A549 (cell line): ENCODE data around the gene NCDN. TPM values are rescaled to one million over a fixed set of nuclear protein-coding genes. Genes with fewer than 3 reads are reported as not detected.

Experiments
- ATAC-seq, 2 experiments: fragments of 200-7000 bp in 1 of 2; fragments of >200 bp in 1 of 2; cut with Nextera tagmentation in 1 of 2; cut with Tn5 transposase in 1 of 2; 3 replicates each; pipeline versions ENCODE4 v1.8.0 to v1.9.1; 2018 to 2020; ENCODE audit warnings: mild to moderate bottlenecking in 1 of 2, moderate library complexity in 1 of 2
- CTCF ChIA-PET: fragments of 300-600 bp; sonication (Branson Sonifier 250); formaldehyde crosslinking; extraction: SDS; loops from one replicate; lab custom pipeline; 2021; ENCODE audit warnings: antibody characterized with exemption, inconsistent platforms; lab: Yijun Ruan, JAX
- POLR2A ChIA-PET: fragments of 350-600 bp; formaldehyde crosslinking; extraction: SDS; loops from one replicate; lab custom pipeline; 2021; ENCODE audit warnings: antibody characterized with exemption, inconsistent platforms; lab: Yijun Ruan, JAX
- DNase-seq, 2 experiments: peaks; one replicate each; pipeline versions ENCODE4 v3.0.0 to v3.0.0-alpha.2; 2011 to 2016; ENCODE audit warnings: low read depth in 1 of 2, low spot score in 1 of 2
- FAIRE-seq: peaks from 2 replicates; lab custom pipeline; 2011; peaks lifted over from hg19 to GRCh38; lab: Jason Lieb, UNC
- H3K27ac ChIP-seq, 2 experiments: fragments of >200 bp; sonication (Bioruptor Twin); formaldehyde crosslinking; 3 replicates each; pipeline ENCODE4 v1.5.1; 2016 to 2017
- H3K4me1 ChIP-seq: fragments of >200 bp; sonication (Bioruptor Twin); formaldehyde crosslinking; 3 replicates; pipeline ENCODE4 v1.6.1; 2016
- H3K4me2 ChIP-seq: fragments of >200 bp; sonication (Bioruptor Twin); formaldehyde crosslinking; 3 replicates; pipeline ENCODE4 v1.6.1; 2016
- H3K4me3 ChIP-seq: fragments of >200 bp; sonication (Bioruptor Twin); formaldehyde crosslinking; 3 replicates; pipeline ENCODE4 v1.5.1; 2016
- H3K9me3 ChIP-seq: fragments of >200 bp; sonication (Bioruptor Twin); formaldehyde crosslinking; 3 replicates; pipeline ENCODE4 v1.6.1; 2016
- CBX2 ChIP-seq: fragments of 200-600 bp; sonication (generic); IDR thresholded peaks from 2 replicates; pipeline ENCODE4 v1.6.1; 2016; ENCODE audit warnings: low read depth, mild to moderate bottlenecking, borderline replicate concordance
- CBX8 ChIP-seq: fragments of 200-600 bp; sonication (generic); IDR thresholded peaks from 2 replicates; pipeline ENCODE4 v1.6.1; 2016
- FOXS1 ChIP-seq: fragments of 250-450 bp; sonication (Bioruptor Pico); IDR thresholded peaks from 2 replicates; pipeline ENCODE4 v1.5.0; 2020; ENCODE audit warnings: mild to moderate bottlenecking, moderate library complexity
- GATA3 ChIP-seq: IDR thresholded peaks from 2 replicates; pipeline ENCODE4 v1.6.1; 2012; ENCODE audit warnings: borderline replicate concordance
- HOXA7 ChIP-seq: fragments of 250-450 bp; sonication (Bioruptor Pico); IDR thresholded peaks from 2 replicates; pipeline ENCODE4 v1.5.0; 2020; ENCODE audit warnings: mild to moderate bottlenecking, moderate library complexity
- HOXB13 ChIP-seq: fragments of 250-450 bp; sonication (Bioruptor Pico); IDR thresholded peaks from 2 replicates; pipeline ENCODE4 v1.5.0; 2020; ENCODE audit warnings: low read depth, mild to moderate bottlenecking, moderate library complexity
- JUNB ChIP-seq: fragments of >200 bp; sonication (Bioruptor Twin); formaldehyde crosslinking; IDR thresholded peaks from 2 replicates; pipeline ENCODE4 v1.6.1; 2016
- MYC ChIP-seq: IDR thresholded peaks from 2 replicates; pipeline ENCODE4 v1.6.1; 2012; ENCODE audit warnings: mild to moderate bottlenecking, inconsistent platforms, low read length, improper control_type of control experiment, borderline replicate concordance
- PHF8 ChIP-seq: fragments of 200-600 bp; sonication (generic); IDR thresholded peaks from 2 replicates; pipeline ENCODE4 v1.6.1; 2016; ENCODE audit warnings: low read depth, mild to moderate bottlenecking, antibody characterized with exemption, moderate library complexity, borderline replicate concordance
- RARB ChIP-seq: fragments of 250-450 bp; sonication (Bioruptor Pico); IDR thresholded peaks from 2 replicates; pipeline ENCODE4 v1.8.0; 2021; ENCODE audit warnings: mild to moderate bottlenecking, moderate library complexity
- RFX5 ChIP-seq: fragments of 450-650 bp; IDR thresholded peaks from 2 replicates; pipeline ENCODE4 v1.7.1; 2014; ENCODE audit warnings: antibody characterized with exemption, mild to moderate bottlenecking, moderate library complexity
- RNF2 ChIP-seq: fragments of 200-600 bp; sonication (generic); IDR thresholded peaks from 2 replicates; pipeline ENCODE4 v1.6.1; 2016; ENCODE audit warnings: low read depth, mild to moderate bottlenecking, antibody characterized with exemption, moderate library complexity, borderline replicate concordance
- SMC3 ChIP-seq: fragments of >200 bp; sonication (Bioruptor Twin); formaldehyde crosslinking; IDR thresholded peaks from 3 replicates; pipeline ENCODE4 v1.6.1; 2018; ENCODE audit warnings: inconsistent platforms
- SREBF2 ChIP-seq: fragments of 450-650 bp; IDR thresholded peaks from 2 replicates; pipeline ENCODE4 v1.6.1; 2014; ENCODE audit warnings: mild to moderate bottlenecking, moderate library complexity
- TFCP2L1 ChIP-seq: fragments of 250-450 bp; sonication (Bioruptor Pico); IDR thresholded peaks from 2 replicates; pipeline ENCODE4 v1.5.0; 2021; ENCODE audit warnings: mild to moderate bottlenecking
- TP53 ChIP-seq: fragments of 250-450 bp; sonication (Bioruptor Pico); IDR thresholded peaks from 2 replicates; pipeline ENCODE4 v1.5.0; 2021; ENCODE audit warnings: mild to moderate bottlenecking, moderate library complexity
- ZFP36 ChIP-seq: fragments of 450-650 bp; IDR thresholded peaks from 2 replicates; pipeline ENCODE4 v1.6.1; 2014; ENCODE audit warnings: borderline replicate concordance; ENCODE audit not compliant: partially characterized antibody
- WGBS: methylation state at CpG from one replicate; pipeline ENCODE4 v1.1.6; 2017; ENCODE audit errors: missing lambda C conversion rate; 5-methylcytosine and 5-hydroxymethylcytosine counted together
- polyA plus RNA-seq, 4 experiments: library from polyadenylated mRNA; depleted of rRNA in 3 of 4; stranded (reverse); fragments of >200 nt; fragmentation: RNase III in 1 of 4; extraction: RNeasy Plus Mini Kit Qiagen cat#74134 plus additional on column Dnase treatment in 1 of 4; gene quantifications; 2 replicates in 3 of 4; 3 replicates in 1 of 4; pipeline ENCODE4 v1.2.3, GENCODE V29; 2011 to 2017
- TF ChIP-seq, protein P1 (sequence below): fragments of 200-600 bp; sonication (generic); IDR thresholded peaks from 2 replicates; pipeline ENCODE4 v1.6.1; 2016; ENCODE audit warnings: antibody characterized with exemption, mild to moderate bottlenecking, moderate library complexity
- TF ChIP-seq, protein P2 (sequence below): IDR thresholded peaks from 2 replicates; pipeline ENCODE4 v1.6.1; 2012
- TF ChIP-seq, protein P3 (sequence below): fragments of >200 bp; sonication (Bioruptor Twin); formaldehyde crosslinking; IDR thresholded peaks from 2 replicates; pipeline ENCODE4 v1.6.1; 2016
- TF ChIP-seq, protein P4 (sequence below): fragments of 450-650 bp; IDR thresholded peaks from 2 replicates; pipeline ENCODE4 v1.6.1; 2014; ENCODE audit warnings: antibody characterized with exemption

NCDN gene
- polyA plus RNA-seq, 2 of the 4 experiments (the other 2 are of a cell fraction): 7.0 to 16.8 TPM

DNA sequence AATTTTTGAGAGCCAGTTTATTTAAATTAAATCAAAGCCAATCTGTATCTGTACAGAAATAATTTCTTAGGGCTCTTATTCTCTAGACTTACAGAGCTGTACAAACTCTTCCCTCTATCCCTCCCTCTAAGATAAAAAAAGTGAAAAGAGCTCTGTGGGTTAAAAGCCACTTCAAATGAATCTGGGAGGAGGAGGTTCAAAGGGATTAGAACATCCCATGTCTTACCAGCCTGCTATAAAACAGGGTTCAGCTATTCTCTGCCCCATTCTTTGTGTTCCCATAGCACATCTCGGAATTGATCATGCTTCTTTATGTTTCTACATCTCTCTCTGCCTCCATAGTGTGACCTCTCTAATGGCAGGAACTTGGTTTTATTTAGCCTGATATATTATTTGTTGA is 19.8 kb upstream of the NCDN start (continued):
- TF ChIP-seq, protein P1, sequence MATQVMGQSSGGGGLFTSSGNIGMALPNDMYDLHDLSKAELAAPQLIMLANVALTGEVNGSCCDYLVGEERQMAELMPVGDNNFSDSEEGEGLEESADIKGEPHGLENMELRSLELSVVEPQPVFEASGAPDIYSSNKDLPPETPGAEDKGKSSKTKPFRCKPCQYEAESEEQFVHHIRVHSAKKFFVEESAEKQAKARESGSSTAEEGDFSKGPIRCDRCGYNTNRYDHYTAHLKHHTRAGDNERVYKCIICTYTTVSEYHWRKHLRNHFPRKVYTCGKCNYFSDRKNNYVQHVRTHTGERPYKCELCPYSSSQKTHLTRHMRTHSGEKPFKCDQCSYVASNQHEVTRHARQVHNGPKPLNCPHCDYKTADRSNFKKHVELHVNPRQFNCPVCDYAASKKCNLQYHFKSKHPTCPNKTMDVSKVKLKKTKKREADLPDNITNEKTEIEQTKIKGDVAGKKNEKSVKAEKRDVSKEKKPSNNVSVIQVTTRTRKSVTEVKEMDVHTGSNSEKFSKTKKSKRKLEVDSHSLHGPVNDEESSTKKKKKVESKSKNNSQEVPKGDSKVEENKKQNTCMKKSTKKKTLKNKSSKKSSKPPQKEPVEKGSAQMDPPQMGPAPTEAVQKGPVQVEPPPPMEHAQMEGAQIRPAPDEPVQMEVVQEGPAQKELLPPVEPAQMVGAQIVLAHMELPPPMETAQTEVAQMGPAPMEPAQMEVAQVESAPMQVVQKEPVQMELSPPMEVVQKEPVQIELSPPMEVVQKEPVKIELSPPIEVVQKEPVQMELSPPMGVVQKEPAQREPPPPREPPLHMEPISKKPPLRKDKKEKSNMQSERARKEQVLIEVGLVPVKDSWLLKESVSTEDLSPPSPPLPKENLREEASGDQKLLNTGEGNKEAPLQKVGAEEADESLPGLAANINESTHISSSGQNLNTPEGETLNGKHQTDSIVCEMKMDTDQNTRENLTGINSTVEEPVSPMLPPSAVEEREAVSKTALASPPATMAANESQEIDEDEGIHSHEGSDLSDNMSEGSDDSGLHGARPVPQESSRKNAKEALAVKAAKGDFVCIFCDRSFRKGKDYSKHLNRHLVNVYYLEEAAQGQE: no peak
- TF ChIP-seq, protein P2, sequence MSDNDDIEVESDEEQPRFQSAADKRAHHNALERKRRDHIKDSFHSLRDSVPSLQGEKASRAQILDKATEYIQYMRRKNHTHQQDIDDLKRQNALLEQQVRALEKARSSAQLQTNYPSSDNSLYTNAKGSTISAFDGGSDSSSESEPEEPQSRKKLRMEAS: no peak
- TF ChIP-seq JUNB (no peak), RARB (CRISPR knock-in tag) (no peak), MYC (no peak), SMC3 (no peak), FOXS1 (CRISPR knock-in tag) (no peak), RNF2 (no peak), GATA3 (no peak)
- TF ChIP-seq, protein P3, sequence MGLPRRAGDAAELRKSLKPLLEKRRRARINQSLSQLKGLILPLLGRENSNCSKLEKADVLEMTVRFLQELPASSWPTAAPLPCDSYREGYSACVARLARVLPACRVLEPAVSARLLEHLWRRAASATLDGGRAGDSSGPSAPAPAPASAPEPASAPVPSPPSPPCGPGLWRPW: no peak
- TF ChIP-seq, protein P4, sequence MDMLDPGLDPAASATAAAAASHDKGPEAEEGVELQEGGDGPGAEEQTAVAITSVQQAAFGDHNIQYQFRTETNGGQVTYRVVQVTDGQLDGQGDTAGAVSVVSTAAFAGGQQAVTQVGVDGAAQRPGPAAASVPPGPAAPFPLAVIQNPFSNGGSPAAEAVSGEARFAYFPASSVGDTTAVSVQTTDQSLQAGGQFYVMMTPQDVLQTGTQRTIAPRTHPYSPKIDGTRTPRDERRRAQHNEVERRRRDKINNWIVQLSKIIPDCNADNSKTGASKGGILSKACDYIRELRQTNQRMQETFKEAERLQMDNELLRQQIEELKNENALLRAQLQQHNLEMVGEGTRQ: no peak

DNA sequence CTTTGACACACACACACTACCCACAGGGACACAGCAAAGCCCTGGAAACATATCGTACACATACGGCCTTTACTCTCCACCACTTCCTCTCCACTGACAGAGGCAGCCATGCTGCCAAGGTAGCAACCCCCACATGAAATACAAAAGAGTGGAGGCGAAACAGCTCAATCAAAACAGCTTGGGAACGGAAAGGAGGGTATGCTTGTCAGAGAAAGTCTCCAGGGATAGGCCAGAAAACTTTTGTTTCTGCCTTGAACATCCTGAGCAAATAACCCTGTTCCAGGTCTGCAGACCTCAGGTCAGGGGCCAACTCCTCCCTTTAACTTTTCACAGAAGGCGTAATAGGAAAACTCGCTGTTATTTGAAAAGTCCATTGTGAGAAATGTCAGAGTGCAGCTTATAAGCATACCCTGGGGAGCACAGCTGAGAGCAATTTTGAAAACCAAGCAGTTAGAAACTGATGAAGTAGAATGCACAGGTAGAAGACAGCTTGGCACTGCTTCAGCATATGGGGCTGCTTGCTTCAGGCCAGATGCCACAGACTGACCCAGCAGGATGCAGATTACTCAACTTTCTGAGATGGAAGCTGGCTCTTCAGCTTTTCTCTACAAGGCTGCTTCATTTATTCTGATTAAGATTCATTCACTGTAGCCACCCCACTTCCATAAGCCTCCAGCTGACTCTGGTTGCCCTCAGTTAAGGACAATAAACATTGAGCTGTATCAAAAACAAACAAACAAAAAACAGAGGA is 18.4 kb upstream of the NCDN start:
- Histone ChIP-seq H3K27ac (no peak overlapping the region), H3K4me1 (no peaks in the 10 kb centered on the region), H3K9me3 (no peaks in the 10 kb centered on the region), H3K4me3 (no peak overlapping the region), H3K4me2 (no peak overlapping the region)
- WGBS: 91% methylated on average over 6 of the region's 6 CpGs
- ATAC-seq: no peak
- ChIA-PET POLR2A (no interaction called here), CTCF (no interaction called here)
- no peak for FAIRE-seq
- TF ChIP-seq GATA3 (no peak), SREBF2 (no peak), TP53 (CRISPR knock-in tag) (no peak), MYC (no peak), TFCP2L1 (CRISPR knock-in tag) (no peak), JUNB (no peak), ZFP36 (no peak), CBX8 (no peak), CBX2 (no peak), RFX5 (no peak), PHF8 (no peak), HOXA7 (CRISPR knock-in tag) (no peak), HOXB13 (no peak)
- TF ChIP-seq, protein P2: no peak
- TF ChIP-seq, all 56 proteins: peak for 0
- no peak for DNase-seq
